Natural killer cell (primary cell): ENCODE data around the gene NTHL1. TPM values are rescaled to one million over a fixed set of nuclear protein-coding genes. Genes with fewer than 3 reads are reported as not detected.

ENCODE experiments used
- ATAC-seq, 3 donors: fragments of 150-1000 bp in 2 of 3; fragments of 200-7000 bp in 1 of 3; cut with Tn5 transposase; 1 replicate in 1 of 3; 2 replicates in 2 of 3; pipeline ENCODE4 v1.10.0; 2021; ENCODE audit warnings: mild to moderate bottlenecking in 2 of 3, moderate library complexity in 2 of 3
- DNase-seq, 2 donors: peaks; one replicate each; pipeline versions ENCODE4 v3.0.0 to v3.0.0-alpha.2; 2013 to 2021; ENCODE audit warnings: mixed read lengths in 1 of 2
- H3K27ac ChIP-seq: one replicate; pipeline ENCODE4 v1.5.1; 2013; ENCODE audit warnings: mild to moderate bottlenecking, low read length
- H3K27me3 ChIP-seq: one replicate; pipeline ENCODE4 v1.6.1; 2013; ENCODE audit warnings: low read length; ENCODE audit not compliant: control insufficient read depth, insufficient read depth
- H3K36me3 ChIP-seq: one replicate; pipeline ENCODE4 v1.6.1; 2013; ENCODE audit warnings: low read length; ENCODE audit not compliant: control insufficient read depth, insufficient read depth
- H3K4me1 ChIP-seq: one replicate; pipeline ENCODE4 v1.6.1; 2013; ENCODE audit warnings: low read length; ENCODE audit not compliant: control insufficient read depth, insufficient read depth
- H3K4me3 ChIP-seq: one replicate; pipeline ENCODE4 v1.5.1; 2013; ENCODE audit warnings: low read length
- H3K9me3 ChIP-seq: one replicate; pipeline ENCODE4 v1.6.1; 2013; ENCODE audit warnings: low read length; ENCODE audit not compliant: control insufficient read depth, insufficient read depth
- H3K27ac Mint-ChIP-seq, 2 donors: one replicate each; pipeline ENCODE4 v1.8.0; 2022; ENCODE audit warnings: mild to moderate bottlenecking in 2 of 2, mixed read lengths in 2 of 2, moderate library complexity in 1 of 2
- H3K27me3 Mint-ChIP-seq, 2 donors: one replicate each; pipeline ENCODE4 v1.8.0; 2022; ENCODE audit warnings: low read depth in 2 of 2, mixed read lengths in 2 of 2
- H3K36me3 Mint-ChIP-seq: one replicate; pipeline ENCODE4 v1.8.0; 2022; ENCODE audit warnings: mixed read lengths
- H3K4me1 Mint-ChIP-seq, 2 donors: one replicate each; pipeline ENCODE4 v1.8.0; 2022; ENCODE audit warnings: mixed read lengths in 2 of 2
- H3K4me3 Mint-ChIP-seq: one replicate; pipeline ENCODE4 v1.8.0; 2022; ENCODE audit warnings: mild to moderate bottlenecking, moderate library complexity, mixed read lengths
- H3K9me3 Mint-ChIP-seq, 2 donors: one replicate each; pipeline ENCODE4 v1.8.0; 2022; ENCODE audit warnings: mixed read lengths in 2 of 2
- CTCF ChIP-seq: fragments of 200-600 bp; IDR thresholded peaks from one replicate; pipeline ENCODE4 v1.8.0; 2022; ENCODE audit warnings: antibody characterized with exemption
- WGBS: methylation state at CpG from one replicate; pipeline ENCODE4 v1.1.7; 2013; ENCODE audit warnings: missing lambda C conversion rate; ENCODE audit not compliant: insufficient coverage; 5-methylcytosine and 5-hydroxymethylcytosine counted together
- intact Hi-C: fragments of 100-400 bp; cut with micrococcal nuclease; formaldehyde crosslinking; loops from one replicate; pipeline ENCODE4 v1.14.2; 2022
- total RNA-seq, 4 donors: library from RNA; stranded (reverse); fragments of 120-200 nt in 1 of 4; gene quantifications; one replicate each; pipeline versions ENCODE4 v1.2.3 to v1.2.4, GENCODE V29; 2013 to 2022

NTHL1 gene
- total RNA-seq, result 10 to 100 TPM in 1 of 3 donors, 1 to 10 TPM in 2; 8.7 to 12.9 (median 9.7) TPM
- 10.2 TPM for total RNA-seq (2013)

GRCh38 chr16:2047330-2048115, at the start of gene NTHL1, which contains the start of gene TSC2:
Gene NTHL1 (minus strand): TSS chr16:2047834. CDS start chr16:2047823, 11 bp downstream.
Gene TSC2 (plus strand): TSS chr16:2047985. CDS start chr16:2048616, 631 bp downstream.
- H3K27ac ChIP-seq, result no peak within 1 kb of the TSS
- Mint-ChIP-seq H3K4me1 (peaks cover 14 to 28% of the 10 kb centered on the region in 2 donors), H3K27me3 (no peaks in the 10 kb centered on the region), H3K4me3 (peak within 1 kb of the TSS; percentile 93), H3K27ac (peak within 1 kb of the TSS; percentile 61 to 73), H3K9me3 (no peaks in the 10 kb centered on the region), H3K36me3 (no peaks in the 10 kb centered on the region)
- peak; percentile 92 to 96 for DNase-seq
- H3K9me3 ChIP-seq, result no peaks in the 10 kb centered on the region
- intact Hi-C loops, result loop anchor here (1.0 kb wide), 2 partner anchors 24 to 108 kb away; partner anchors contain the start of gene TRAF7
- TF ChIP-seq CTCF, result peak; percentile 41
- peaks cover 11% of the 10 kb centered on the region for H3K36me3 ChIP-seq
- peak within 1 kb of the TSS; percentile 71 for H3K4me3 ChIP-seq
- H3K27me3 ChIP-seq, result no peaks in the 10 kb centered on the region
- under 1% methylated on average over 81 of the region's 81 CpGs for WGBS
- peaks cover 35% of the 10 kb centered on the region for H3K4me1 ChIP-seq
- ATAC-seq, result peak; percentile 95 to 99 (median 99)

- H3K36me3 Mint-ChIP-seq, result no peaks in the 10 kb centered on the region
- no peaks in the 10 kb centered on the region for H3K27me3 Mint-ChIP-seq
These were observed 49.4 kb upstream of the NTHL1 start for GRCh38 chr16:2096853-2097595.

GRCh38 chr16:2095918-2096582, 48.4 kb upstream of the NTHL1 start:
- no peak for DNase-seq
- H3K4me3 Mint-ChIP-seq, result no peak overlapping the region
- WGBS, result 98% methylated on average over 23 of the region's 23 CpGs

More at GRCh38 chr16:2096853-2097595, 49.4 kb upstream of the NTHL1 start:
- H3K27ac Mint-ChIP-seq, result no peak overlapping the region
- peaks cover 11% of the 10 kb centered on the region for H3K36me3 ChIP-seq
- no peak overlapping the region for H3K27ac ChIP-seq
- H3K4me1 Mint-ChIP-seq, result no peaks in the 10 kb centered on the region
- H3K4me3 Mint-ChIP-seq, result no peak overlapping the region
- no peak for ATAC-seq
- H3K4me3 ChIP-seq, result no peak overlapping the region
- TF ChIP-seq CTCF, result no peak
- DNase-seq, result no peak
- no peaks in the 10 kb centered on the region for H3K9me3 ChIP-seq
- WGBS, result 92% methylated on average over 22 of the region's 25 CpGs
- intact Hi-C loops, result no loop called here
- no peaks in the 10 kb centered on the region for H3K27me3 ChIP-seq
- H3K4me1 ChIP-seq, result no peaks in the 10 kb centered on the region
- no peaks in the 10 kb centered on the region for H3K9me3 Mint-ChIP-seq

More at GRCh38 chr16:2095918-2096582, 48.4 kb upstream of the NTHL1 start:
- no peaks in the 10 kb centered on the region for H3K27me3 ChIP-seq
- Mint-ChIP-seq H3K36me3 (no peaks in the 10 kb centered on the region), H3K9me3 (no peaks in the 10 kb centered on the region), H3K27me3 (no peaks in the 10 kb centered on the region), H3K27ac (no peak overlapping the region), H3K4me1 (no peaks in the 10 kb centered on the region)
- ATAC-seq, result no peak
- H3K27ac ChIP-seq, result no peak overlapping the region
- no peaks in the 10 kb centered on the region for H3K4me1 ChIP-seq
- peaks cover 11% of the 10 kb centered on the region for H3K36me3 ChIP-seq
- intact Hi-C loops, result no loop called here
- TF ChIP-seq CTCF, result no peak
- H3K9me3 ChIP-seq, result no peaks in the 10 kb centered on the region
- no peak overlapping the region for H3K4me3 ChIP-seq
